GM23248 (cell line): Measurements from ENCODE around the gene KCNK5.

Source experiments
- EZH2 ChIP-seq: fragments of 200-600 bp; sonication (generic); IDR thresholded peaks from 2 replicates; pipeline ENCODE4 v1.6.1; 2018; ENCODE audit warnings: antibody characterized with exemption, mild to moderate bottlenecking; ENCODE audit not compliant: insufficient read depth, poor library complexity, severe bottlenecking
- EZH2phosphoT487 ChIP-seq: fragments of 200-600 bp; sonication (generic); IDR thresholded peaks from 2 replicates; pipeline ENCODE4 v1.6.1; 2018; ENCODE audit warnings: antibody characterized with exemption, moderate library complexity, mild to moderate bottlenecking, low read depth; ENCODE audit not compliant: insufficient read depth

- TF ChIP-seq EZH2, result no peak
- TF ChIP-seq EZH2phosphoT487, result no peak
Observed at GRCh38 chr6:39260953-39261352, 31.7 kb upstream of the KCNK5 start.
